ENCODE data around the gene SLC27A6.
"Not testable (repeated sequence)": the region's sequence is repeated elsewhere in the genome, so short reads cannot be mapped to it uniquely, and the experiment has no call there.

The SLC27A6 gene

GRCh38 chr5:128980917-128981316, 15.6 kb downstream of the SLC27A6 start:
- no peak for DNase-seq
- in situ Hi-C loops (cut with HindIII; ENCODE audit: low pct_ligation_motif_present, low pct_unique_long_range_greater_than_20kb, low sequenced_read_pairs), result no loop called here

GRCh38 chr5:128984480-128984879, 19.2 kb downstream of the SLC27A6 start:
- no peak for DNase-seq
- in situ Hi-C loops (cut with HindIII; ENCODE audit: low pct_ligation_motif_present, low pct_unique_long_range_greater_than_20kb, low sequenced_read_pairs), result no loop called here

GRCh38 chr5:128988476-128988875, 23.2 kb downstream of the SLC27A6 start:
- no peak for DNase-seq
- in situ Hi-C loops (cut with HindIII; ENCODE audit: low pct_ligation_motif_present, low pct_unique_long_range_greater_than_20kb, low sequenced_read_pairs), result no loop called here

- in situ Hi-C loops (cut with HindIII; ENCODE audit: low pct_ligation_motif_present, low pct_unique_long_range_greater_than_20kb, low sequenced_read_pairs), result no loop called here
- no peak for DNase-seq
Measured at GRCh38 chr5:129001841-129002526, 36.7 kb downstream of the SLC27A6 start.

- DNase-seq, result no peak
- in situ Hi-C loops (cut with HindIII; ENCODE audit: low pct_ligation_motif_present, low pct_unique_long_range_greater_than_20kb, low sequenced_read_pairs), result no loop called here
Measured at GRCh38 chr5:129002527-129002842, 37.2 kb downstream of the SLC27A6 start.

- no peak for DNase-seq
- in situ Hi-C loops (cut with HindIII; ENCODE audit: low pct_ligation_motif_present, low pct_unique_long_range_greater_than_20kb, low sequenced_read_pairs), result no loop called here
Measured at GRCh38 chr5:129003232-129003631, 37.9 kb downstream of the SLC27A6 start.

- DNase-seq, result no peak
- in situ Hi-C loops (cut with HindIII; ENCODE audit: low pct_ligation_motif_present, low pct_unique_long_range_greater_than_20kb, low sequenced_read_pairs), result no loop called here
Measured at GRCh38 chr5:129014185-129014584, 48.9 kb downstream of the SLC27A6 start.

- DNase-seq, result no peak
- in situ Hi-C loops (cut with HindIII; ENCODE audit: low pct_ligation_motif_present, low pct_unique_long_range_greater_than_20kb, low sequenced_read_pairs), result no loop called here
Measured at GRCh38 chr5:129018837-129019236, 53.5 kb downstream of the SLC27A6 start.

- no peak for DNase-seq
- in situ Hi-C loops (cut with HindIII; ENCODE audit: low pct_ligation_motif_present, low pct_unique_long_range_greater_than_20kb, low sequenced_read_pairs), result no loop called here
Measured at GRCh38 chr5:129019401-129019908, 54.2 kb downstream of the SLC27A6 start.

- in situ Hi-C loops (cut with HindIII; ENCODE audit: low pct_ligation_motif_present, low pct_unique_long_range_greater_than_20kb, low sequenced_read_pairs), result no loop called here
- DNase-seq, result no peak
Measured at GRCh38 chr5:129020683-129021082, 55.4 kb downstream of the SLC27A6 start.

GRCh38 chr5:129021744-129022143, 56.5 kb downstream of the SLC27A6 start:
- in situ Hi-C loops (cut with HindIII; ENCODE audit: low pct_ligation_motif_present, low pct_unique_long_range_greater_than_20kb, low sequenced_read_pairs), result no loop called here
- no peak for DNase-seq

- in situ Hi-C loops (cut with HindIII; ENCODE audit: low pct_ligation_motif_present, low pct_unique_long_range_greater_than_20kb, low sequenced_read_pairs), result no loop called here
- DNase-seq, result no peak
Measured at GRCh38 chr5:129022599-129022998, 57.3 kb downstream of the SLC27A6 start.

GRCh38 chr5:129027260-129027659, 62.0 kb downstream of the SLC27A6 start:
- DNase-seq, result no peak
- in situ Hi-C loops (cut with HindIII; ENCODE audit: low pct_ligation_motif_present, low pct_unique_long_range_greater_than_20kb, low sequenced_read_pairs), result no loop called here

GRCh38 chr5:129031886-129032683, 66.8 kb downstream of the SLC27A6 start:
- DNase-seq, result no peak
- in situ Hi-C loops (cut with HindIII; ENCODE audit: low pct_ligation_motif_present, low pct_unique_long_range_greater_than_20kb, low sequenced_read_pairs), result no loop called here

GRCh38 chr5:129036257-129036656, 71.0 kb downstream of the SLC27A6 start:
- in situ Hi-C loops (cut with HindIII; ENCODE audit: low pct_ligation_motif_present, low pct_unique_long_range_greater_than_20kb, low sequenced_read_pairs); DNase-seq: not testable (repeated sequence)

- in situ Hi-C loops (cut with HindIII; ENCODE audit: low pct_ligation_motif_present, low pct_unique_long_range_greater_than_20kb, low sequenced_read_pairs), result no loop called here
- DNase-seq, result no peak
Measured at GRCh38 chr5:129041196-129041881, 76.1 kb downstream of the SLC27A6 start.

GRCh38 chr5:129042306-129042705, 77.0 kb downstream of the SLC27A6 start:
- DNase-seq, result no peak
- in situ Hi-C loops (cut with HindIII; ENCODE audit: low pct_ligation_motif_present, low pct_unique_long_range_greater_than_20kb, low sequenced_read_pairs), result no loop called here

- in situ Hi-C loops (cut with HindIII; ENCODE audit: low pct_ligation_motif_present, low pct_unique_long_range_greater_than_20kb, low sequenced_read_pairs), result no loop called here
- no peak for DNase-seq
Measured at GRCh38 chr5:129043894-129044293, 78.6 kb downstream of the SLC27A6 start.

GRCh38 chr5:129046151-129046550, 80.9 kb downstream of the SLC27A6 start:
- in situ Hi-C loops (cut with HindIII; ENCODE audit: low pct_ligation_motif_present, low pct_unique_long_range_greater_than_20kb, low sequenced_read_pairs), result no loop called here
- DNase-seq, result no peak

All from ACHN (cell line).